Skin epidermis (tissue), 12 donors: ENCODE results near the gene ADGRG2.
"Not testable (repeated sequence)": the region's sequence is repeated elsewhere in the genome, so short reads cannot be mapped to it uniquely, and the experiment has no call there.

Source experiments
- H3K27ac ChIP-seq, 21 experiments: fragments of 200-600 bp; sonication (generic) in 11 of 21; one replicate each; pipeline ENCODE4 v1.5.0; 2020; ENCODE audit warnings: mild to moderate bottlenecking in 3 of 21, inconsistent platforms in 2 of 21, moderate library complexity in 2 of 21
- H3K4me3 ChIP-seq, 7 experiments: fragments of 200-600 bp; sonication (generic) in 2 of 7; one replicate each; pipeline ENCODE4 v1.5.0; 2020; ENCODE audit warnings: inconsistent platforms in 2 of 7, mild to moderate bottlenecking in 2 of 7, moderate library complexity in 1 of 7

Gene ADGRG2

GRCh38 chrX:19086102-19086772, 36.0 kb downstream of the ADGRG2 start:
- no peak overlapping the region for H3K27ac ChIP-seq
- H3K4me3 ChIP-seq, result no peak overlapping the region

DNA sequence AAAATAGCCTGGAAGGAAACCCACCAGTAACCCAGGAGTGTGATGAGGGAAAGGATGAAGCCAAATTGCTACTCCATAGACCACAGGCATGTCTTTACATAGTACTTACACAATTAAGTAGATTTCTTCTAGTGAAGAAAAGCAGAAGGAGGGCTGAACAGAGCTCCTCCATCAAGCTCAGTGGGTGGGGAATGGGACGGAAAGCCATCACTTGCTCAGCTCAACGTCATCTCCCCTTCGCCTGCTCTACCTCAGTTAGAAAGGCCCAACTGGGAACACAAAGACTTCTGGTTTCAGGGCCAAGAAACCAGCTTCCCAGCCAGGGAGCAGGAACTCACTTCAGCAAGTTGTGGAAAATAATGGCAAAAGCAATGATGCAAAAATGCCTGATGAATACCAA, 36.6 kb downstream of the ADGRG2 start:
- H3K4me3 ChIP-seq, result no peak overlapping the region
- no peak overlapping the region for H3K27ac ChIP-seq

DNA sequence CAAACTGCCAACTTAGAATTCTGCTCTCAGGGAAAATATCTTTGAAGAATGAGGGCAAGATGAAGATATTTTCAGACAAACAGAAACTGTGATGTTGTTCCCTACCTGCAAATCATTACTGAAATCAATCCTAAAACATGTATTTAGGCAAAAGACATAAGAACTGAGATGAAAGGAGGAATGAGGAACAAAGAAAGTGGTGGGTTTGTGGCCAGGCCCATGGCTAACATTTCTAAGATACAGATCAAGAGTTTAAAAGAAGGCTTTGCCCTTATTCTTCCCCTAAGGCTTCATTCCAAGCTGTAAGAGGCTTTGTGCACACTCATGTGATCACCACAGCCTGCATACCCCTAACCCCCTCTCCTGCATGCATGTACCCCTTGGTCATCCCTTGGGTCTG, 46.5 kb downstream of the ADGRG2 start:
- Histone ChIP-seq H3K4me3 (no peak overlapping the region), H3K27ac (no peak overlapping the region)

DNA sequence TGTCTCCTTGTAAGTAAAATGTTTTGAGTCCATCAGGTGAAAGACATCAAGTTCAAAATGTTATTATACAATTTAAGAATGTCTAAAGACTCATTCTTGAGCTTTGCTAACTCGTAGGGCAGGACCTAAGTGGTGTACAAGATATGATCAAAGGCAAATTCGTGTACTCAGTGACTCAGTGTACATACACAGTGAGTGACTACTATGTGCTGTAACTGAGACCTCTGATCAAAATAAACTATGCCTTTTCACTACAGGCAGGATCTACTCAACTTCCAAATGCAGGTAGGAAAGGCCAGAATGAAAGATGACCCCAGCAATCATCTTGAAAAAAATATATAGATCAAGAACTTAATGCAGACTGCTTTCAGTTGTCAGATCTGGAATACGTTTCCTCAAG, 49.9 kb downstream of the ADGRG2 start:
- no peak overlapping the region for H3K27ac ChIP-seq
- no peak overlapping the region for H3K4me3 ChIP-seq

GRCh38 chrX:19070555-19070994, 51.7 kb downstream of the ADGRG2 start:
- H3K27ac ChIP-seq, result no peak overlapping the region
- no peak overlapping the region for H3K4me3 ChIP-seq

DNA sequence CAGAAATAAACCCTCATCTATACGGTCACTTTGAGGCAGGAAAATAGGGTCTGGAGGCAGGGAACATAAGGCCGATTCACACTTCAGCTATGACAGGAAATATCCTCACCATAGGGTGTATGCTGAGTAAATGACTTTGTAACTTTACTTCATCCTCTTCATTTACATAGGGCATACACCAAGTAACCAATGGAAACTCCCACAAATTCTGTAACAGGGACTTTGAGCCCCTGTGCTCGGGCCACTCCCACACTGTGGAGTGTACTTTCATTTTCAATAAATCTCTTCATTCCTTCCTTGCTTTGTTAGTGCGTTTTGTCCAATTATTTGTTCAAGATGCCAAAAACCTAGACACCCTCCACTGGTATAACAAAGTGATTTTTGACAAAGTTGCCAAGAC, 55.3 kb downstream of the ADGRG2 start:
- H3K4me3 ChIP-seq, H3K27ac ChIP-seq: not testable (repeated sequence)

DNA sequence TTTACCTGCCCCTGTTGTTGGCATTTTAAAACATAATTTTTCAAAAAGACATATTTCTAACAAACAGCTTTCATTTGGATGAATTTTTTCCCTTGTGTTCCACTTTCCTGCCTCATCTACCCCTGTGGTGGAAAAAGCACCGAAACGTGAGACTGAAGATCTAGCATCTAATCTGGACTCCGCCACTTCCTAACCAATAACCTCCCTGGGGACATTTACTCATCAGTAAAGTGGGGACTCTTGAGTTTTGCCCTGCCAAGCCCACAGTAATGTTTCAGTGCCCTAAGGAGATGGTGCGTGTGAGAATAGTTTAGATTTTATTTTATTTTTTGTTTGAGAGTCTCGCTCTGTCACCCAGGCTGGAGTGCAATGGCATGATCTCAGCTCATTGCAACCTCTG, 56.7 kb downstream of the ADGRG2 start:
- Histone ChIP-seq H3K4me3 (no peak overlapping the region), H3K27ac (no peak overlapping the region)

GRCh38 chrX:19064175-19064574, 58.1 kb downstream of the ADGRG2 start:
- H3K27ac ChIP-seq, result no peak overlapping the region
- H3K4me3 ChIP-seq, result no peak overlapping the region

GRCh38 chrX:19063030-19063429, 59.2 kb downstream of the ADGRG2 start:
- H3K27ac ChIP-seq, result no peak overlapping the region
- no peak overlapping the region for H3K4me3 ChIP-seq

DNA sequence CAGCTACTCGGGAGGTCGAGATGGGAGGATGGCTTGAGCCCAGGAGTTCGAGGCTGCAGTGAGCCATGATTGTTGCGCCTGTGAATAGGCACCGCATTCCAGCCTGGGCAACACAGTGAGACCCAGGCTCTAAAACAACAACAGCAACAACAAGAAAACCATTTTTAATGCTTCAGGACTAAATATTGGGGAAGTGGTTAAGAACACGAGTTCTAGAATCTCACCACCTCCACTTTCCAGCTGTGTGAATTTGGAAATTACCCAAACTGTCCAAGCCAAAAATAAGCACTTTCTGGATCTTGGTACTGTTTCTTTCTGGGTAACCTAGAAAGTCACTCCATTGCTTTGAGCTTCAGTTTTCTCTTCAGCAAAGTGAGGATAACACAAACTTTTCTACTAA, 63.2 kb downstream of the ADGRG2 start:
- Histone ChIP-seq H3K4me3 (no peak overlapping the region), H3K27ac (no peak overlapping the region)

DNA sequence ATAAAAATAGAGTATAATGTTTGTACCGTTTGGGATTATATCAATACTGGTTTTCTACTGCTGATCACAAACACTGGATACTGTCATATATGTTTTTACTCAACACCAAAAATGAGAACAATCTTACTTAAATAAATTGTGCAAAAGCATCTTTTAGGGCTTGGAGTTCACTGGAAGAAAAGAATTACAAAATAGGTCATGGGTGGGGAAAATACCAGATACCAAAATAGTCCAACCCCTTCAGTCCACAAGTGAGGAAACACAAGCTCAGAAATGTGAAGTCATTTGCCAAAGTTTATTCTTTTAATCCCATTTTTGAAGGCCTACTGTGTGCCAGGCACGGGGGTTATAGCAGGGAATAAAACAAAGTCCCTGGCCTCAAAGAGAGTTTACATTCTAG, 64.4 kb downstream of the ADGRG2 start:
- Histone ChIP-seq H3K27ac (no peak overlapping the region), H3K4me3 (no peak overlapping the region)

DNA sequence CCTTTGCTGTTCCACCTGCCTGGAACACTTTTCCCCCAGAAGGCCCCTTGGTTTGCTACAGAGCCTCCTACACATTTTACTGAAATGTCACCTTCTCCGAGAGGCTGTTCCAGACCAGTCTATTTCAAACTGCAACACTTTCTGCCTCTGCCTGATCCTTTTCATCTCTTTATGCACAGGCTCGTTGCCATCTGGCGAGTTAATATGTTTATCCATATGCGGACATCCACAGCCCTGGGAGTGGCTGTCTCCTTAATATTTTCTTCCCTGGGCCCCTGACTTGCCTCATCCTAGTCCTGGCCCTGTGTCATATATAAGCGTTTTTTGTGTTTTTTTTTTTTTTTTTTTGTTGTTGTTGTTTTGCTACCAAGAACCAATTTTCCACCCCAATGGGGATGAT, 73.2 kb downstream of the ADGRG2 start:
- no peak overlapping the region for H3K27ac ChIP-seq
- no peak overlapping the region for H3K4me3 ChIP-seq

GRCh38 chrX:19046343-19047215, 75.7 kb downstream of the ADGRG2 start:
- H3K4me3 ChIP-seq, result no peak overlapping the region
- H3K27ac ChIP-seq, result no peak overlapping the region

- Histone ChIP-seq H3K27ac (no peak overlapping the region), H3K4me3 (no peak overlapping the region)
Observed at GRCh38 chrX:19040373-19040772, 81.9 kb downstream of the ADGRG2 start.

GRCh38 chrX:19034025-19034424, 88.2 kb downstream of the ADGRG2 start:
- no peak overlapping the region for H3K27ac ChIP-seq
- H3K4me3 ChIP-seq, result no peak overlapping the region

GRCh38 chrX:19030805-19031204, 91.5 kb downstream of the ADGRG2 start:
- Histone ChIP-seq H3K4me3 (no peak overlapping the region), H3K27ac (no peak overlapping the region)

DNA sequence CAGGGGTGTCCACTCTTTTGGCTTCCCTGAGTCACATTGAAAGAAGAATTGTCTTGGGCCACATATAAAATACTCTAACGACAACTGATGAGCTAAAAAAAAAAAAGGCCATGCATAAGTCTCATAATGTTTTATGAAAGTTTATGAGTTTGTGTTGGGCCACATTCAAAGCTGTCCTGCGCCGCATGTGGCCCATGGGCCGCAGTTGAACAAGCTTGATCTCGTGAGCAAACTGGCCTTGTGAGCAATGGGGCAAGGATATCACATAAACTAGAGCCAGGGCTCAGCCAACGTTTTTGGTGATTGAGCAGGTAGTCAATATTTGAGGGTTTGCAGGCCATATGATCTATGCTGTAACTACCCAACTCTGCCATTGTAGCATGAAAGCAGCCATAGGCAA, 93.7 kb downstream of the ADGRG2 start:
- H3K4me3 ChIP-seq, result no peak overlapping the region
- no peak overlapping the region for H3K27ac ChIP-seq

- no peak overlapping the region for H3K4me3 ChIP-seq
- H3K27ac ChIP-seq, result no peak overlapping the region
Observed at GRCh38 chrX:19024366-19024765, 97.9 kb downstream of the ADGRG2 start.

DNA sequence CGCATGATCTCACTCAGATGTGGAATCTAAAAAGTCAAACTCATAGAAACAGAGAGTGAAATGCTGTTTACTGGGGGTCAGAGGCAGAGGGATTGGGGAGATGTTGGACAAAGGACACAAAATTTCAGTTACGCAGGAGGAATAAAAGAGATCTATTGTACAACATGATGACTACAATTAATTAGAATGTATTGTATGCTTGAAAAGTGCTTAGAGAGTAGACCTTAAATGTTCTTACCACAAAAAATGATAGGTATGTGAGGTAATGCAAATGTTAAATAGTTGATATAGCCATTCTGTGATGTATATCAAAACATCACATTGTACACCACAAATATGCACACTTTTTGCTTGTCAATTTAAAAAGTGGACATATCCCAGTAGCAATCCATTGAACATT, 102.3 kb downstream of the ADGRG2 start:
- no peak overlapping the region for H3K27ac ChIP-seq
- no peak overlapping the region for H3K4me3 ChIP-seq

DNA sequence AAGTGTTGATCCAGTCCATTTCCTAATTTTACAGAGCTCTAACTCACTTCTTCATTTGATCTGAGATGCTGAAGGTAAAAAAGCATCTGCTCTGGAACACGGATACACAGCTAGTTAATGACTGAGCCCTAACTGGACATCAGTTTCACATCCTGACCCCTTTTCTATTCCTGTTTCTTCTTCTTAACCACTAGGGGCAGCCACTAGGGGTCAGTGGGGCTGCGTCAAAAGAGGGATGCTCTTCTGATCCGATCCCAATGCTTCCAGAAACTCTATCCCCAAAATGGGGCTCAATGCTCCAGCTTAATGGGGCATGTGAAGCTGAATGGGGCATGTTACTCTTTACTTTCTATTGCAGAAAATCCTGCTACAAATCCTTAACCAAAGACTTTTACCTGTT, 105.0 kb downstream of the ADGRG2 start:
- Histone ChIP-seq H3K27ac (no peak overlapping the region), H3K4me3 (no peak overlapping the region)

DNA sequence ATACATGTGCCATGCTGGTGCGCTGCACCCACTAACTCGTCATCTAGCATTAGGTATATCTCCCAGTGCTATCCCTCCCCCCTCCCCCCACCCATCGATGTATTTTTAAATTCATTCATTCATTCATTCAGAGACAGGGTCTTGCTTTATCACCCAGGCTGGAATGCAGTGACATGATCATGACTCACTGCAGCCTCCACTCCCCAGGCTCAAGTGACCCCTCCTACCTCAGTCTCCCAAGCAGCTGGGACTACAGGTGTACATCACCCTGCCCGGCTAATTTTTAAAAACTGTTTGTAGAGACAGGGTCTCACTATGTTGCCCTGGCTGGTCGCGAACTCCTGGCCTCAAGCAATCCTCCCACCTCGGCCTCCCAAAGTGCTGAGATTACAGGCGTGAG, 105.7 kb downstream of the ADGRG2 start:
- not testable (repeated sequence) for H3K27ac ChIP-seq, H3K4me3 ChIP-seq
